IMR-90 (cell line): ENCODE data around the gene ILF3. TPM values are rescaled to one million over a fixed set of nuclear protein-coding genes. Genes with fewer than 3 reads are reported as not detected.

Source experiments
- ATAC-seq: fragments of 200-7000 bp; cut with Tn5 transposase; 2 replicates; pipeline ENCODE4 v1.9.1; 2020; ENCODE audit warnings: low read depth, mild to moderate bottlenecking, moderate library complexity
- BruUV-seq: library from RNA; stranded (reverse); fragments of 400-500 nt; replicated peaks from 2 replicates; lab custom pipeline; 2021; lab: Mats Ljungman, UMichigan
- CTCF ChIA-PET: fragments of 300-600 bp; formaldehyde crosslinking; extraction: SDS; loops from one replicate; lab custom pipeline; 2021; ENCODE audit warnings: antibody characterized with exemption; lab: Yijun Ruan, JAX
- POLR2A ChIA-PET: fragments of 300-600 bp; sonication (Branson Sonifier 250); formaldehyde crosslinking; loops from one replicate; lab custom pipeline; 2022; ENCODE audit warnings: antibody characterized with exemption; ENCODE audit not compliant: unreplicated experiment; lab: Charles Lee
- DNase-seq: peaks from one replicate; pipeline ENCODE4 v3.0.0; 2013
- H2AFZ ChIP-seq: replicated peaks from 2 replicates; pipeline ENCODE3; 2013; ENCODE audit warnings: low read length, mild to moderate bottlenecking; ENCODE audit not compliant: poor library complexity
- H2AK5ac ChIP-seq: 2 replicates; pipeline ENCODE4 v1.6.1; 2013; ENCODE audit warnings: low read depth, low read length, inconsistent platforms
- H2AK9ac ChIP-seq: replicated peaks from 2 replicates; pipeline ENCODE3; 2013; ENCODE audit warnings: mild to moderate bottlenecking, low read depth, low read length, moderate library complexity; ENCODE audit not compliant: poor library complexity
- H2BK120ac ChIP-seq: 2 replicates; pipeline ENCODE4 v1.6.1; 2013; ENCODE audit warnings: low read depth, low read length, inconsistent platforms
- H2BK15ac ChIP-seq: 3 replicates; pipeline ENCODE4 v1.6.1; 2013; ENCODE audit warnings: low read depth, low read length, inconsistent platforms
- H2BK20ac ChIP-seq: 2 replicates; pipeline ENCODE4 v1.6.1; 2013; ENCODE audit warnings: low read depth, mild to moderate bottlenecking, inconsistent platforms, low read length, moderate library complexity
- H2BK5ac ChIP-seq: 2 replicates; pipeline ENCODE4 v1.6.1; 2013; ENCODE audit warnings: mild to moderate bottlenecking, low read depth, low read length, inconsistent platforms; ENCODE audit not compliant: poor library complexity, severe bottlenecking
- H3K14ac ChIP-seq: replicated peaks from 2 replicates; pipeline ENCODE4 v1.6.1; 2013; ENCODE audit warnings: low read depth, low read length, inconsistent platforms
- H3K18ac ChIP-seq: 2 replicates; pipeline ENCODE4 v1.6.1; 2013; ENCODE audit warnings: low read depth, low read length, control low read depth
- H3K23ac ChIP-seq: 2 replicates; pipeline ENCODE4 v1.6.1; 2013; ENCODE audit warnings: low read depth, low read length, inconsistent platforms
- H3K27ac ChIP-seq: 2 replicates; pipeline ENCODE4 v1.5.1; 2013; ENCODE audit warnings: mild to moderate bottlenecking, control low read depth, low read length; ENCODE audit not compliant: insufficient read depth
- H3K27me3 ChIP-seq: 2 replicates; pipeline ENCODE4 v1.6.1; 2013; ENCODE audit warnings: low read length; ENCODE audit not compliant: control insufficient read depth, insufficient read depth
- H3K36me3 ChIP-seq: 2 replicates; pipeline ENCODE4 v1.6.1; 2013; ENCODE audit warnings: low read length, mixed read lengths; ENCODE audit not compliant: control insufficient read depth, insufficient read depth
- H3K4ac ChIP-seq: 2 replicates; pipeline ENCODE4 v1.6.1; 2013; ENCODE audit warnings: low read depth, low read length, inconsistent platforms
- H3K4me1 ChIP-seq: 2 replicates; pipeline ENCODE4 v1.6.1; 2013; ENCODE audit warnings: low read length, mixed read lengths; ENCODE audit not compliant: control insufficient read depth, insufficient read depth
- H3K4me2 ChIP-seq: 2 replicates; pipeline ENCODE4 v1.6.1; 2013; ENCODE audit warnings: low read depth, mild to moderate bottlenecking, control low read depth, low read length, moderate library complexity
- H3K4me3 ChIP-seq: 2 replicates; pipeline ENCODE4 v1.5.1; 2013; ENCODE audit warnings: low read depth, mild to moderate bottlenecking, control low read depth, low read length, moderate library complexity; ENCODE audit not compliant: insufficient read depth
- H3K56ac ChIP-seq: 2 replicates; pipeline ENCODE4 v1.6.1; 2013; ENCODE audit warnings: low read length, inconsistent platforms; ENCODE audit not compliant: insufficient read depth; ENCODE audit errors: extremely low read depth
- H3K79me1 ChIP-seq, 2 experiments: 2 replicates each; pipeline ENCODE4 v1.6.1; 2013; ENCODE audit warnings: low read length in 2 of 2, inconsistent platforms in 1 of 2, low read depth in 1 of 2
- H3K9ac ChIP-seq: 2 replicates; pipeline ENCODE4 v1.6.1; 2013; ENCODE audit warnings: low read depth, low read length, control low read depth
- H3K9me1 ChIP-seq: 2 replicates; pipeline ENCODE4 v1.6.1; 2013; ENCODE audit warnings: low read length, inconsistent platforms; ENCODE audit not compliant: insufficient read depth
- H3K9me3 ChIP-seq: 2 replicates; pipeline ENCODE4 v1.6.1; 2013; ENCODE audit warnings: low read length; ENCODE audit not compliant: control insufficient read depth, insufficient read depth
- H4K20me1 ChIP-seq: 2 replicates; pipeline ENCODE4 v1.6.1; 2013; ENCODE audit warnings: low read length, inconsistent platforms; ENCODE audit not compliant: insufficient read depth
- H4K5ac ChIP-seq: 2 replicates; pipeline ENCODE4 v1.6.1; 2013; ENCODE audit warnings: mild to moderate bottlenecking, low read depth, low read length, control low read depth
- H4K8ac ChIP-seq, 2 experiments: 2 replicates each; pipeline ENCODE4 v1.6.1; 2013; ENCODE audit warnings: low read depth in 2 of 2, low read length in 2 of 2, control low read depth in 1 of 2, inconsistent platforms in 1 of 2
- H4K91ac ChIP-seq: 2 replicates; pipeline ENCODE4 v1.6.1; 2013; ENCODE audit warnings: low read depth, low read length, inconsistent platforms; ENCODE audit not compliant: insufficient read depth
- BHLHE40 ChIP-seq: fragments of 150-350 bp; IDR thresholded peaks from 2 replicates; pipeline ENCODE4 v1.6.1; 2016; ENCODE audit warnings: mild to moderate bottlenecking, low read depth, low read length
- CEBPB ChIP-seq: IDR thresholded peaks from 2 replicates; pipeline ENCODE4 v1.6.1; 2012; ENCODE audit warnings: low read depth, low read length, improper control_type of control experiment
- CTCF ChIP-seq: conservative IDR thresholded peaks from 2 replicates; pipeline ENCODE4 v1.5.1; 2012; ENCODE audit warnings: mild to moderate bottlenecking, low read depth, low read length, improper control_type of control experiment
- ELK1 ChIP-seq: fragments of 150-350 bp; IDR thresholded peaks from 2 replicates; pipeline ENCODE4 v1.6.1; 2016; ENCODE audit warnings: low read depth, mild to moderate bottlenecking, low read length, moderate library complexity, borderline replicate concordance
- FOS ChIP-seq: fragments of 150-350 bp; IDR thresholded peaks from 2 replicates; pipeline ENCODE4 v1.6.1; 2016; ENCODE audit warnings: low read depth, low read length
- MAFK ChIP-seq: IDR thresholded peaks from 2 replicates; pipeline ENCODE4 v1.6.1; 2012; ENCODE audit warnings: low read depth, low read length, improper control_type of control experiment
- NFE2L2 ChIP-seq: fragments of 150-350 bp; IDR thresholded peaks from 2 replicates; pipeline ENCODE4 v1.6.1; 2016; ENCODE audit warnings: low read depth, mild to moderate bottlenecking, low read length
- USF2 ChIP-seq: fragments of 150-350 bp; IDR thresholded peaks from 2 replicates; pipeline ENCODE4 v1.6.1; 2017; ENCODE audit warnings: mild to moderate bottlenecking, antibody characterized with exemption, low read length, low read depth
- WGBS, 2 experiments: methylation state at CpG; one replicate each; pipeline versions ENCODE4 v1.1.5 to v1.1.7; 2013; ENCODE audit warnings: missing lambda C conversion rate in 2 of 2; ENCODE audit not compliant: insufficient read length in 1 of 2; ENCODE audit errors: extremely low coverage in 2 of 2; 5-methylcytosine and 5-hydroxymethylcytosine counted together
- dilution Hi-C: fragments of 300-500 bp; cut with HindIII; formaldehyde crosslinking; loops from one replicate; pipeline ENCODE4 v1.14.3; 2018; ENCODE audit warnings: low sequenced_read_pairs; ENCODE audit not compliant: unreplicated experiment
- in situ Hi-C: fragments of 300-500 bp; cut with MboI; formaldehyde crosslinking; loops from 3 replicates; pipeline ENCODE4 v1.14.3; 2019; ENCODE audit warnings: low sequenced_read_pairs, inconsistent platforms, mixed read lengths
- intact Hi-C: fragments of 100-400 bp; cut with micrococcal nuclease; formaldehyde crosslinking; loops from 2 replicates; pipeline ENCODE4 v1.10.0; 2022
- polyA plus RNA-seq, 3 experiments: library from polyadenylated mRNA; depleted of rRNA; stranded (reverse); fragments of >200 nt; gene quantifications; 2 replicates each; pipeline ENCODE4 v1.2.3, GENCODE V29; 2012; ENCODE audit warnings: low replicate concordance in 1 of 3
- total RNA-seq: library from RNA; depleted of rRNA; stranded (reverse); fragments of >200 nt; gene quantifications from 2 replicates; pipeline ENCODE4 v1.2.3, GENCODE V29; 2012

The ILF3 gene
- total and polyA plus RNA-seq, 2 of the 4 experiments (the other 2 are of a cell fraction), result 120 to 166 TPM

GRCh38 chr19:10621966-10622365 is 32.2 kb upstream of the ILF3 start:
- Histone ChIP-seq H3K9me1 (peaks cover 21% of the 10 kb centered on the region), H3K4ac (0 out of 2 replicates have a peak overlapping the region, but pooled peaks have one; percentile 20), H4K20me1 (peaks cover 5% of the 10 kb centered on the region), H3K36me3 (peaks cover 2% of the 10 kb centered on the region; the same call in 1 of the 2 replicates), H4K8ac (no peak overlapping the region), H4K5ac (no peak overlapping the region), H3K4me2 (no peak overlapping the region), H3K27ac (no peak overlapping the region), H2AK5ac (0 out of 2 replicates have a peak overlapping the region, but pooled peaks have one; percentile 36), H3K27me3 (no peaks in the 10 kb centered on the region), H4K91ac (no peak overlapping the region), H3K14ac (no peak overlapping the region), H3K4me3 (no peak overlapping the region), H2BK5ac (no peak overlapping the region), H3K9ac (no peak overlapping the region), H3K18ac (no peak overlapping the region), H2BK15ac (no peak overlapping the region), H2AFZ (no peak overlapping the region), H3K4me1 (peaks cover 20% of the 10 kb centered on the region), H3K23ac (peak overlapping the region; percentile 33), H3K56ac (no peak overlapping the region), H2BK120ac (no peak overlapping the region), H2BK20ac (no peak overlapping the region), H3K9me3 (no peaks in the 10 kb centered on the region), H3K79me1 (peaks cover 48 to 72% of the 10 kb centered on the region in 2 experiments), H2AK9ac (no peak overlapping the region)
- POLR2A ChIA-PET, result no interaction called here
- ATAC-seq, result no peak
- CTCF ChIA-PET, result no interaction called here
- no peak for DNase-seq
- BruUV-seq, result no TSS peak
- intact Hi-C loops (no loop called here), dilution Hi-C loops (no loop called here), in situ Hi-C loops (no loop called here)
- WGBS, 2 experiments, result 94% methylated on average over 3 of the region's 8 CpGs; no CpG with 5 or more reads in 1 of the 2 experiments
- TF ChIP-seq CTCF, result no peak
- TF ChIP-seq FOS, result no peak
- TF ChIP-seq USF2, result no peak
- no peak for TF ChIP-seq NFE2L2
- TF ChIP-seq BHLHE40, result no peak
- TF ChIP-seq ELK1, result no peak
- no peak for TF ChIP-seq MAFK
- TF ChIP-seq CEBPB, result no peak
